Activated gamma-delta T cell (primary cell): ENCODE data around the gene SPPL2C.
"Not testable (repeated sequence)": the region's sequence is repeated elsewhere in the genome, so short reads cannot be mapped to it uniquely, and the experiment has no call there.

Source experiments
- DNase-seq: peaks from one replicate; lab custom pipeline; 2025; lab: John Stamatoyannopoulos, UW

Gene SPPL2C

DNA sequence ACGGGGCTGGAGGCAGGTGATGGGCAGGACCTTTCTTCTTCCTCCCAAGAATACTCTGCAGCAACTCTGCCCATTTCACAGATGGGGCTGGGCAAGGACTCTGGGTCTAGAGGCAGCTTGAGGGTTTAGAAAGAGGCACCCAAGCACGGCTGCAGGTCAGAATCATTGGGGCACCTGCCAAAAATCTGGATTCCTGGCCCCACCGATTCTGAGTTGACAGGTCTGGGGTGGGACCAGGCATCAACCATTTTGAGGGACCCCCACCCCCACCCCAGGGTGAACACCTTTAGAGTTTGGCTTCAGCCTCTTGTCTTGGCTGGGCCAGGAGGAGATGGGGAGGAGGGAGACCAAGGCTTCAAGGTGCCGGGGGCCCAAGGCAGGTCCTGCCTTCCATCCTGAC, 5.3 kb downstream of the SPPL2C start:
- DNase-seq: no peak

DNA sequence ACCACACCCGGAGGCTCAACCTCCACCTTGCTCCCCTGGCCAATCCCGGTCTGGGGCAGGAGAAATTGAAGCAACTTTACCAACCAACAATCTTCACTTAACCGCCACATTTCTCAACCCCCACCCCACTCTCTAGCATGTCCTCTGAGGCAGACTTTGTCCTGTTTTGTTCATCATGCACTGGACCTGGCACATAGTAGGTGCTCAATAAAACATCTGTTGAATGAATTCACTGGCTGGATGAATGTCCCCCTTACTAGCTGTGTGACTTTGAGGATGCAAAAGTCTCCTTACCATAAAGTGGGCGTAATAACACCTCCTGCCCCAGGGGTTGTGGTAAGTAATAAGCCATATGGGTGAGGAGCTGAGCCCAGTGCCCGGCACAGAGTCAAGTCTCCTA, 5.8 kb downstream of the SPPL2C start:
- DNase-seq: no peak

DNA sequence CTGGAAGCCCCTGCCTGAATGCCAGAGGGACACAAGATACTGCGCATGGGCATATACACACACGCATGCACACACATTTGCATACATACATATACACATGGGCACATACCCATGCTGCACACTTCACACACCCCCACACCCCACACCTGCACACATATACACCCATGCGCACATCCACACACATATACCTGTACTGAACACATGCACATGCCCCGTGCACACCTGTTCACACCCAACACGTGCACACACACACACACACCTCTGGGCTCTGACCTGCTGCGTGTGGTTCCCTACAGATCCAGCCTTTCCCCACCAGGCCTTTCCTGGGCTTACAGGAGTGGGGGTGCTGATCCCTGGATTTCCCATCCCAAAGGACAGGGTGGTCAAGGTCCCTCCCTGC, 6.3 kb downstream of the SPPL2C start:
- DNase-seq: no peak

GRCh38 chr17:45851464-45851863, 6.8 kb downstream of the SPPL2C start:
- DNase-seq: no peak

DNA sequence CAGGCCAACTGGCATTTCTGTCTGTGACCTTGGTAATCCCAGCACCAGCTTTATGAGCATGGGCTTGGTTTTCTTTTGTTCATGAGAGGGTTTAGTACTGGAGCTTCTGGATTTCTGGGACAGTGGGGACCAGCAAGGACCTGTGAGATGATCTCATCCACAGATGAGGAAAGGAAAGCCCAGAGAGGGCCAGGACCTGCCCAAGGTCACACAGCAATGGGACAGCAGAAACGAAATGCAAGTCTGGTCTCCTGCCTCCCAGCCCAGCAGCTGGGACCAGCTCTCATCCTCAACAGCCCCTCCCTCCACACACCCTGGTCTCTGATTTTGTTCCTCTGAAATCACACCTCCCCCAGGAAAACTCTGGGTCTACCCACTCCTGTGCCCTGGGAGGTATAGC, 7.2 kb downstream of the SPPL2C start:
- no peak for DNase-seq

- DNase-seq: no peak
Measured at GRCh38 chr17:45852535-45853297, 8.0 kb downstream of the SPPL2C start.

- DNase-seq: no peak
Measured at GRCh38 chr17:45854209-45854608, 9.5 kb downstream of the SPPL2C start.

GRCh38 chr17:45855691-45856336, 11.1 kb downstream of the SPPL2C start:
- no peak for DNase-seq

GRCh38 chr17:45857977-45858708, 13.5 kb downstream of the SPPL2C start:
- DNase-seq: no peak

GRCh38 chr17:45861165-45861564, 16.5 kb downstream of the SPPL2C start:
- no peak for DNase-seq

DNA sequence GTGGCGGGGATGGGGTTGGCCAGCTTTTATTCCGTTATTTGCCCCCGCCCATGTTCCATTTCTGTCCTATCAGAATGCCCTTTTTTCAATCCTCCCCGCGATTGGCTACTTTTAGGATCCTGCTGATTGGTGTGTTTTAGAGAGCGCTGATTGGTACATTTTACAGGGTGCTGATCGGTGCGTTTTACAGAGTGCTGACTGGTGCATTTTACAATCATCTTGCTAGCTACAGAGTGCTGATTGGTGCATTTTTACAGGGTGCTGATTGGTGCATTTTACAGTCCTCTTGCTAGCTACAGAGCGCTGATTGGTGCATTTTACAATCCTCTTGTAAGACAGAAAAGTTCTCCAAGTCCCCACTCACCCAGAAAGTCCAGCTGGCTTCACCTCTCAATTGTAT, 17.4 kb downstream of the SPPL2C start:
- DNase-seq: not testable (repeated sequence)

GRCh38 chr17:45863857-45864654, 19.4 kb downstream of the SPPL2C start:
- DNase-seq: no peak

DNA sequence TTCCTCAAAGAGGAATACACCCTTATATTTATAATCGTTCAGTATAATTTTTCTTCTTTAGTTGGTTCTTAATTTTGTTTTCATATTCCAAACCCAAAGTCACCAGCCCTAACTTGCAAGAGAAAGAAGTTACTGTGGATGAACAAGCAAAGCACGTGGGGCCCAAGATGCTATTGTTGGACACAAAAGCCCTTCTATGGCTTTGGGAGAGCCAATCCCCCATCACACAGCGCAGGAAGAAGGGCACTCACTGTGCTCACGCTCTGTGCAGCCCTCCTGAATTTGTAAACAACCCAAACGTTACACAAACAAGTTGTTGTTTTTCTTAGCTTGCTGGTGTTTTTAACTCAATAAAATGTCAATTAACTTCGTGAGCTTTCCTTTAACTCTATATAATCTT, 22.5 kb downstream of the SPPL2C start:
- no peak for DNase-seq

DNA sequence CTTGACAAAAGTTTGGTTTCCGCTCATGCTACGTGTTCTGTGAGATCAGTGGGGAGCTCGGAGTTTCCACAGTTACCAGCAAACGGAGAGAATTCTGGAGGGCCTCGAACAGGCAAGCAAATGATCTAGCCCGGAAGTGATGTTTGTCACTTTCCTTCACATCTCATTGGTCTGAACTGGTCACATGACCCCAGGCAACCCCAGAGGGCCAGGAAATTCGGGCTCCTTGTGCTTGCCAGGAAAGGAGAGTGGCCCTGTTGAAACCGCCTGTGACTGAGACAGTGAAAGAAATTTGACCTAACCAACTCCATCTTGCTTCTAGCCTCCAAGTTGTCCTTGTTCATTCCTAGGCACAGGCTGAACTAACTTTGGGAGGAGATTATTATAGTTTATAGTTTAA, 23.0 kb downstream of the SPPL2C start:
- DNase-seq: no peak

- DNase-seq: no peak
Measured at GRCh38 chr17:45868276-45868675, 23.6 kb downstream of the SPPL2C start.

DNA sequence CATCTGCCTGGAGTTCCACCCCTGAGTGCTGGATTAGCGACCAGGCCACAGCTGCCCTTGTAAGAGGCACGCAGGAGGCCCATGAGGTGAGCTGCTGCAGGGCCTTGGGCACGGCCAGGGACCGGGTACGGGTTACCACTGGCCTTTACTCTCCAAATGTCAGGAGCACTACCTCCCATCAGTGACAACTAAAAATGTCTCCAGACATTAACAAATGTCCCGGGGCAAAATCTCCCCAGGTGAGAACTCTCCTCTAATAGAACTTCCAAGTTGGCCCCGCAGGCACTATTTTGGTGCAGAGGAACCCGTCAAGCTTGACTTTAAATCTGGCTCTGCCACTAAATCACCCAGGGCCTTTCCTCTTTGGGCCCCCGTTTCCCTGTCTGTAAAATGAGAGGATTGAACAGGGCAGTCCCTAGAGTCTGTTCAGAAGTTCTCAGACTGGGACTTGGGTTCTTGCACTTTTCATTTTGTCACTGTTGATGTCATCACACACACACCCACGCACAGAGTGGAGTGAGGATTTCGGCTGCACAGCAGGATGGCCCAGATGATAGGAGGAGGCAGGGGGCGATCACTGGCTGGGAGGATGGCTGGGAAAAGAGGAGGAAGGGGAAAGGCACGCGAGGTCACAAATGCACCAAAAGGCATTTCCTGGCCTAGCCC, 25.1 kb downstream of the SPPL2C start:
- DNase-seq: no peak

DNA sequence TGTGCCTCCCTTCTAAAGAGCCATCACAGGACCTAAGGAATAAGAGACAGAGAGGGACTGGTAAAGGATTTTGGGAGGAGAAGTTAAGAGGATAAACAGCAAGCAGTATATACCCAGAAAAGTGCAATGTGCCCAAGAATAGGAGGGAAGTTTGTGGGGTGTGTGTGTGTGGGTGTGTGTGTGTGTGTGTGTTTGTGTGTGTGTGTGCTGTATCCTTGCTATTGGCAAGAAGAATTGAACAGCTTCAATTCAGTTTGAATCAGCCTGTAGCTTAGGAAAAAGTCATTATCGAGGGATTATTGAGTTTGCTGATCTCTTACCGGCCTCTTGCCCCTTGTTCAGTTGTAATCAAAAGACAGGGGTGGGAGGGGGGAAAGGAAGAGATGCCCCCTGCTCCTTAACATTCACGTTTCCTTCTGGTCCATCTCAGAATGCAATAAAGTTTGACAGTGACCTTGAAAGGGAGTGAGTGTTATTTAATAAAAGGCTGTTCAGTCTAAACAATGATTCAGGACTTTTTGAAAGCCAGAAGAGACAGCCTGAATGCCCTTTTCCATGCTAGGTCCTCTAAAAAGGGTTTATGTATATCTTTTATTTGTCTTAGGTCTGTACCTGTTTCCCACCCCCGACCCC, 25.8 kb downstream of the SPPL2C start:
- DNase-seq: no peak

DNA sequence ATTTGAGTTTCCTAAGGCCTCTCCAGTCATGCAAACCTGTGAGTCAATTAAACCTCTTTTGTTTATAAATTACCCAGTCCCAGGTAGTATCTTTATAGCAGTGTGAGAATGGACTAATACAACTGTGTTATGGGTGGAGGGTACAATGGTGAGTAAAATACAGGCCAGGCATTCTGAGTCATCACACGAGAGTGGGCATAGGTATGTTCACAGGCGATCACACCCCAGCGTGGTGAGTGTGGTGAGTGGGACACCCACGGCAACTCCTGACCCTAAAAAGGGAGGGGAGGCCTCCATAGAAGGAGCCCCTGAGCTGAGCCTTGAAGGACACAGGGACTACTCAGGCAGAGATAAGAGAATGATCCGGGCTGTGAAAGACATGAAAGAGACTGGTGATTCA, 27.0 kb downstream of the SPPL2C start:
- no peak for DNase-seq

DNA sequence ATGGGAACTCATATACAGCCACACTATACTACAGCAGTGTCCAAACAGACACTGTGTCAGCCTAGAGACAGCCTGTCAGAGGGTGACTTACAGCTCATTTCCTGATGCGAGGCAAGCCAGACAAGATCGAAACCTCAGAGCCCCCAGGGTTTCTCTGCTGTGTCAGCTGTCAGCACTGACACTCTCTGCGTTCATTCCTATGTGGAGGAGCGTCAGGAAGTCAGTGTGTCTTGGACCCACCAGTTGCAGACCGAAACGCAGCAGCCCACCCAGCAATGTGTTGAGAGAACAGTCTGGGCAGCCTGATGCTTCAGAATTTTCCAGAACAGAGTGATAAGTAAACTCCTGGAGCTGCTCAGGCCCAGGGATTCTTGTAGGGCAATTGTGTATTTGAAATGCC, 29.0 kb downstream of the SPPL2C start:
- DNase-seq: no peak

DNA sequence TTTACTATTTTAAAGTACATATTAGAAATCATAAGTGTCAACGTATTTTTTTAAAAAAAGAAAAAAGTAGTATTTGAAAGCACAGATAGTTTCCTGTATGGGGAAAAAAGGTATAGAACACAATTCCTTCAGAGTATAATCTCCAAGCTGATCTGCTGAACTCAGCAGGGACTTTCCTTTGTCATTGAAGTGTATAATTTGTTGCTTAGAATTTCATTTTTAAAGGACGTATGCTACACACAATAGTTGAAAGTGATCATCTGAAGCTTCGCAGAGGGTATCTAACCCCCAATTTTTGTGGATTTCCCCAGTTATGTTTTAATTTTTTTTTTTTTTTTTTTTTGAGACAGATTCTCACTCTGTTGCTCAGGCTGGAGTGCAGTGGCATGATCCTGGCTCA, 29.5 kb downstream of the SPPL2C start:
- no peak for DNase-seq

DNA sequence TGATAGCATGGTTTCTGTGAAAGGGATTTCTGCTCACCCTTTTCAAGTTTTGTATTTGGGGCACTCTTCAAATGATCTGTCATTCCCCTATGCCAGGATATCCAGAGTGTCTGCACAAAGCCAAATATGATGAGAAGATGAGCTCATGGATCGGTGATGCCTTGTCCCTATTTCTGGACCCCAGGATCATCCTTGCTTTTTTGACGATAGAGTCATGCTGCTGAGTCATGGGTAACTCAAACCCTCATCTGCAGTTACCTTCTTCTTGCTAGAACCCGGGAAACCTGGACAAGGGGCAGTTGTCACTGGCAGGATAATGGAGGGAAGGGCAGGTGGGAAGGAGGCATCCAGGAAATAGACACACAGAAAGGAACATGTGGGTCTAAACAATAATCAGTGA, 31.9 kb downstream of the SPPL2C start:
- DNase-seq: no peak
